ENCODE results near the gene COL27A1.

DNA sequence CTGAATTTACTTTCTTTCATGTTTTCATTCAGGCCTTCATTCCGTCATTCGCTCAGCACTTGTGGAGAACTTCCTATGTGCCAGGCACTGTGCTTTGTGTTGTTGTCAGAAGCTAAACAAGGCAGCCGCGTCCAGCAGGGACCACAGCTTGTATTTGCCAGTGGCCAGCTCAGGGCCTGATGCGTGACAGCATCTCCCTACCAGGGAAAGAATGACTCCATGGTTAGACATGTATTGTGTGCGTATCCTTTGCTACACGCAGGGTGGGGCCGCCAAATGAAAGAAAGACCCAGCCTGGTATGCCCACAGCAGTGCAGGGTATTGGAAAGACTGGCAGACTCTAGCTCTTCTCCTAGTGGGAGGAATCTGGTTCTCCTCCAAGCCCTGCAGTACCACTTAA, 4.7 kb upstream of the COL27A1 start:
- TF ChIP-seq POLR2AphosphoS5 (IDR thresholded peaks at IDR 0.05; ENCODE audit: low read depth, low read length) (no peak), POLR2A (IDR thresholded peaks at IDR 0.05; ENCODE audit: low read depth, low read length) (no peak)

Data from GM12892 (cell line).